Inflammatory macrophage treated with lipopolysaccharide for 1 hour (primary cell): ENCODE data around the gene THSD7B.
A peak's percentile ranks its signal among the peaks of the same experiment; 100 is the strongest.

Experiments
- DNase-seq, 2 donors: peaks; one replicate each; pipeline ENCODE4 v3.0.0-alpha.2; 2020 to 2022

Gene THSD7B

GRCh38 chr2:137167651-137168050, 402.3 kb downstream of the THSD7B start:
- no peak for DNase-seq

- no peak for DNase-seq
These were observed 403.2 kb downstream of the THSD7B start for GRCh38 chr2:137168552-137168951.

- no peak for DNase-seq
These were observed 406.8 kb downstream of the THSD7B start for GRCh38 chr2:137172162-137172561.

- no peak for DNase-seq
These were observed 408.1 kb downstream of the THSD7B start for GRCh38 chr2:137173463-137173862.

- no peak for DNase-seq
These were observed 409.9 kb downstream of the THSD7B start for GRCh38 chr2:137175246-137175645.

- DNase-seq = peak; percentile 84 to 85
These were observed 413.6 kb downstream of the THSD7B start for GRCh38 chr2:137178951-137179377.

- DNase-seq = no peak
These were observed 414.2 kb downstream of the THSD7B start for GRCh38 chr2:137179542-137179941.

GRCh38 chr2:137180012-137180411, 414.7 kb downstream of the THSD7B start:
- DNase-seq = no peak

- DNase-seq = no peak
These were observed 416.0 kb downstream of the THSD7B start for GRCh38 chr2:137181370-137181769.

GRCh38 chr2:137182071-137182470, 416.7 kb downstream of the THSD7B start:
- no peak for DNase-seq

- no peak for DNase-seq
These were observed 418.0 kb downstream of the THSD7B start for GRCh38 chr2:137183206-137183898.

GRCh38 chr2:137185378-137186078, 420.2 kb downstream of the THSD7B start:
- no peak for DNase-seq

- no peak for DNase-seq
These were observed 421.9 kb downstream of the THSD7B start for GRCh38 chr2:137187216-137187615.

GRCh38 chr2:137190411-137191195, 425.3 kb downstream of the THSD7B start:
- DNase-seq = no peak

GRCh38 chr2:137192366-137193310, 427.3 kb downstream of the THSD7B start:
- DNase-seq = no peak

- DNase-seq = no peak
These were observed 428.1 kb downstream of the THSD7B start for GRCh38 chr2:137193401-137193800.

GRCh38 chr2:137194111-137194510, 428.8 kb downstream of the THSD7B start:
- DNase-seq = no peak

GRCh38 chr2:137199751-137200150, 434.4 kb downstream of the THSD7B start:
- DNase-seq = no peak

GRCh38 chr2:137202318-137202717, 437.0 kb downstream of the THSD7B start:
- no peak for DNase-seq

GRCh38 chr2:137205324-137205723, 440.0 kb downstream of the THSD7B start:
- DNase-seq = no peak

- DNase-seq = no peak
These were observed 440.7 kb downstream of the THSD7B start for GRCh38 chr2:137206069-137206468.

- DNase-seq = no peak
These were observed 441.7 kb downstream of the THSD7B start for GRCh38 chr2:137207030-137207429.
